ENCODE measurements around the gene SLC25A40. TPM values are rescaled to one million over a fixed set of nuclear protein-coding genes. Genes with fewer than 3 reads are reported as not detected.
"Not testable (repeated sequence)": the region's sequence is repeated elsewhere in the genome, so short reads cannot be mapped to it uniquely, and the experiment has no call there.

SLC25A40 gene
- total RNA-seq = 32.2 TPM
- long read RNA-seq, full-length matches to known transcripts = 16 of 33 reads
- long read RNA-seq, partial matches to known transcripts = 0 of 33 reads
- long read RNA-seq, other reads (novel, unspliced or antisense) = 17 of 33 reads

GRCh38 chr7:87876040-87876868 is at the start of gene SLC25A40, which contains the start of gene DBF4:
TSS of gene SLC25A40 (minus strand) at chr7:87876360. CDS start at chr7:87858727, 17,633 bp downstream.
TSS of gene DBF4 (plus strand) at chr7:87876493. CDS start at chr7:87876733, 240 bp downstream.
- TF ChIP-seq, protein P1, sequence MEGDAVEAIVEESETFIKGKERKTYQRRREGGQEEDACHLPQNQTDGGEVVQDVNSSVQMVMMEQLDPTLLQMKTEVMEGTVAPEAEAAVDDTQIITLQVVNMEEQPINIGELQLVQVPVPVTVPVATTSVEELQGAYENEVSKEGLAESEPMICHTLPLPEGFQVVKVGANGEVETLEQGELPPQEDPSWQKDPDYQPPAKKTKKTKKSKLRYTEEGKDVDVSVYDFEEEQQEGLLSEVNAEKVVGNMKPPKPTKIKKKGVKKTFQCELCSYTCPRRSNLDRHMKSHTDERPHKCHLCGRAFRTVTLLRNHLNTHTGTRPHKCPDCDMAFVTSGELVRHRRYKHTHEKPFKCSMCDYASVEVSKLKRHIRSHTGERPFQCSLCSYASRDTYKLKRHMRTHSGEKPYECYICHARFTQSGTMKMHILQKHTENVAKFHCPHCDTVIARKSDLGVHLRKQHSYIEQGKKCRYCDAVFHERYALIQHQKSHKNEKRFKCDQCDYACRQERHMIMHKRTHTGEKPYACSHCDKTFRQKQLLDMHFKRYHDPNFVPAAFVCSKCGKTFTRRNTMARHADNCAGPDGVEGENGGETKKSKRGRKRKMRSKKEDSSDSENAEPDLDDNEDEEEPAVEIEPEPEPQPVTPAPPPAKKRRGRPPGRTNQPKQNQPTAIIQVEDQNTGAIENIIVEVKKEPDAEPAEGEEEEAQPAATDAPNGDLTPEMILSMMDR (IDR thresholded peaks at IDR 0.05) = no peak
- Histone ChIP-seq H3K27ac (peak within 1 kb of the TSS; percentile 91), H3K36me3 (no peaks in the 10 kb centered on the region), H3K4me3 (peak within 1 kb of the TSS; percentile 74), H3K9me3 (no peaks in the 10 kb centered on the region), H3K4me1 (peaks cover 27% of the 10 kb centered on the region), H3K27me3 (no peaks in the 10 kb centered on the region)
- intact Hi-C loops (cut with DNase I) = no loop called here
- DNase-seq = peak; percentile 99
- ATAC-seq = peak; percentile 99

- ATAC-seq; H3K36me3 ChIP-seq; H3K4me3 ChIP-seq; H3K4me1 ChIP-seq; H3K9me3 ChIP-seq; H3K27ac ChIP-seq; DNase-seq; intact Hi-C loops (cut with DNase I); H3K27me3 ChIP-seq: not testable (repeated sequence)
Measured at GRCh38 chr7:87922759-87923395, 46.7 kb upstream of the SLC25A40 start.

DNA sequence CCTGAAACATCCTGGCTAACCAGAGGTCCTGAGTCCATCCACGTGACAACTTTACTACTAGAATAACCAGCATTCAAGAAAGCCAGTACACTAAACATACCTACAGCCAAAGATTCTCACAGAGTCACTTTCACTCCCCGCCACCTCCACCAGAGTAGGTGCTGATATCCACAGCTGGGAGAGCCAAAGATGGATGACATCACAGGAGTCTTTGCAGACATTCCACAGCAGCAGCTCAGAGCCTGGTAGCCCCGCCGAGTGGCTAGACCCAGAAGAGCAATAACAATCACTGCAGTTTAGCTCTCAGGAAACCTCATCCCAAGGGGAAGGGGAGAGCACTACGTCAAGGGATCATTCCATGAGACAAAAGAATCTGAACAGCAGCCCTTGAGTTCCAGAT is 44.4 kb upstream of the SLC25A40 start:
- Histone ChIP-seq H3K27me3 (no peaks in the 10 kb centered on the region), H3K4me1 (no peaks in the 10 kb centered on the region), H3K4me3 (no peak overlapping the region), H3K36me3 (no peaks in the 10 kb centered on the region), H3K27ac (no peak overlapping the region), H3K9me3 (no peaks in the 10 kb centered on the region)
- TF ChIP-seq, protein P1 (IDR thresholded peaks at IDR 0.05) = no peak
- DNase-seq = no peak
- no peak for ATAC-seq
- intact Hi-C loops (cut with DNase I) = no loop called here

GRCh38 chr7:87919875-87920274 is 43.7 kb upstream of the SLC25A40 start:
- TF ChIP-seq, protein P1 (IDR thresholded peaks at IDR 0.05) = no peak
- intact Hi-C loops (cut with DNase I) = no loop called here
- no peaks in the 10 kb centered on the region for H3K27me3 ChIP-seq
- H3K36me3 ChIP-seq = no peaks in the 10 kb centered on the region
- no peaks in the 10 kb centered on the region for H3K9me3 ChIP-seq
- ATAC-seq = no peak
- H3K27ac ChIP-seq = no peak overlapping the region
- DNase-seq = no peak
- no peaks in the 10 kb centered on the region for H3K4me1 ChIP-seq
- H3K4me3 ChIP-seq = no peak overlapping the region

- no peaks in the 10 kb centered on the region for H3K36me3 ChIP-seq
- no peaks in the 10 kb centered on the region for H3K4me1 ChIP-seq
- no peak overlapping the region for H3K4me3 ChIP-seq
- ATAC-seq (no peak), DNase-seq (no peak)
- H3K9me3 ChIP-seq = no peaks in the 10 kb centered on the region
- H3K27me3 ChIP-seq = no peaks in the 10 kb centered on the region
- TF ChIP-seq, protein P1 (IDR thresholded peaks at IDR 0.05) = no peak
- no peak overlapping the region for H3K27ac ChIP-seq
- intact Hi-C loops (cut with DNase I) = no loop called here
Measured at GRCh38 chr7:87918740-87919139, 42.6 kb upstream of the SLC25A40 start.

- no peak overlapping the region for H3K27ac ChIP-seq
- intact Hi-C loops (cut with DNase I) = no loop called here
- TF ChIP-seq, protein P1 (IDR thresholded peaks at IDR 0.05) = no peak
Measured at GRCh38 chr7:87912121-87912520, 36.0 kb upstream of the SLC25A40 start.

GRCh38 chr7:87908814-87909213 is 32.7 kb upstream of the SLC25A40 start:
- ATAC-seq; intact Hi-C loops (cut with DNase I); H3K36me3 ChIP-seq; H3K9me3 ChIP-seq; H3K4me1 ChIP-seq; H3K4me3 ChIP-seq; DNase-seq; H3K27me3 ChIP-seq; H3K27ac ChIP-seq: not testable (repeated sequence)

More at GRCh38 chr7:87912121-87912520, 36.0 kb upstream of the SLC25A40 start:
- no peaks in the 10 kb centered on the region for H3K9me3 ChIP-seq
- H3K4me3 ChIP-seq = no peak overlapping the region
- DNase-seq (no peak), ATAC-seq (no peak)
- H3K4me1 ChIP-seq = no peaks in the 10 kb centered on the region
- no peaks in the 10 kb centered on the region for H3K36me3 ChIP-seq
- no peaks in the 10 kb centered on the region for H3K27me3 ChIP-seq

- intact Hi-C loops (cut with DNase I); ATAC-seq; H3K4me1 ChIP-seq; H3K9me3 ChIP-seq; DNase-seq; H3K4me3 ChIP-seq; H3K27me3 ChIP-seq; H3K36me3 ChIP-seq; H3K27ac ChIP-seq: not testable (repeated sequence)
Measured at GRCh38 chr7:87907136-87907906, 31.2 kb upstream of the SLC25A40 start.
